IPS-15b (cell line): Measurements from ENCODE around the gene PDGFC.

Experiments used
- H3K27me3 ChIP-seq: one replicate; pipeline ENCODE4 v1.6.1; 2013; ENCODE audit warnings: low read length; ENCODE audit not compliant: control insufficient read depth, insufficient read depth
- H3K36me3 ChIP-seq: one replicate; pipeline ENCODE4 v1.6.1; 2013; ENCODE audit warnings: low read length; ENCODE audit not compliant: control insufficient read depth, insufficient read depth
- H3K4me1 ChIP-seq: one replicate; pipeline ENCODE4 v1.6.1; 2013; ENCODE audit warnings: mild to moderate bottlenecking, low read length; ENCODE audit not compliant: control insufficient read depth, insufficient read depth
- H3K4me3 ChIP-seq: one replicate; pipeline ENCODE4 v1.5.1; 2013; ENCODE audit warnings: low read depth, low read length
- H3K9ac ChIP-seq: one replicate; pipeline ENCODE4 v1.6.1; 2013; ENCODE audit warnings: low read depth, mild to moderate bottlenecking, low read length
- H3K9me3 ChIP-seq: one replicate; pipeline ENCODE4 v1.6.1; 2013; ENCODE audit warnings: mild to moderate bottlenecking, low read length; ENCODE audit not compliant: control insufficient read depth, insufficient read depth

Gene PDGFC

GRCh38 chr4:156773648-156774357, 197.8 kb downstream of the PDGFC start:
- no peaks in the 10 kb centered on the region for H3K27me3 ChIP-seq
- H3K9ac ChIP-seq: no peak overlapping the region
- no peaks in the 10 kb centered on the region for H3K9me3 ChIP-seq
- H3K4me1 ChIP-seq: peaks cover 19% of the 10 kb centered on the region
- no peaks in the 10 kb centered on the region for H3K36me3 ChIP-seq
- H3K4me3 ChIP-seq: no peak overlapping the region

GRCh38 chr4:156771171-156771837, 200.3 kb downstream of the PDGFC start:
- Histone ChIP-seq H3K4me3 (no peak overlapping the region), H3K27me3 (no peaks in the 10 kb centered on the region), H3K9ac (peak overlapping the region; percentile 58), H3K4me1 (peaks cover 19% of the 10 kb centered on the region), H3K9me3 (no peaks in the 10 kb centered on the region), H3K36me3 (no peaks in the 10 kb centered on the region)

GRCh38 chr4:156770140-156770539, 201.5 kb downstream of the PDGFC start:
- Histone ChIP-seq H3K9me3 (no peaks in the 10 kb centered on the region), H3K4me1 (peaks cover 19% of the 10 kb centered on the region), H3K4me3 (no peak overlapping the region), H3K9ac (no peak overlapping the region), H3K36me3 (no peaks in the 10 kb centered on the region), H3K27me3 (no peaks in the 10 kb centered on the region)

DNA sequence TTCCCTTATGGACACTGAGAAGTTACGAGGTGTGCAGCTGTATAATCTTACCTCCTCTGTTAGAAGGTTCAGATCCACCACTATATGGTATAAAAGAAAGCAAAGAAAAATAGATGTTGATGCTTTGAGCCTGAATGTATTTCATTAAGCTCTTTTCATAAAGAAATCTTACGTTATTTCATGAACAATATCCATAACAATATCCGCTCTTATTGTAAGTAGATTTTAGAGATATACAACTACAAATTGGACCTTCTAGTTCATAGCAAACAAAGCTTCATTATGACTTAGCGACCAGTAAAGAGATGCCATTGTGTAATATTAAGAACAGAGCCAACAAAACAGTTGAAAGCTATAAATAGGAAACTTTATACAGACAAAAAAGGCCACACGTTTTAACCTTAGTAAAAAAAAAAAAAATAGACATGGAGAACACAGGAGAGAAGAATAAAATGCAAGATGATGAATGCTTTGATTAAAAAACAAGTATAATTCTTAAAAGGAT, 203.6 kb downstream of the PDGFC start:
- H3K4me1 ChIP-seq: peaks cover 19% of the 10 kb centered on the region
- no peaks in the 10 kb centered on the region for H3K27me3 ChIP-seq
- no peak overlapping the region for H3K4me3 ChIP-seq
- H3K9me3 ChIP-seq: no peaks in the 10 kb centered on the region
- H3K9ac ChIP-seq: no peak overlapping the region
- no peaks in the 10 kb centered on the region for H3K36me3 ChIP-seq

- no peaks in the 10 kb centered on the region for H3K27me3 ChIP-seq
- peaks cover 16% of the 10 kb centered on the region for H3K4me1 ChIP-seq
- no peaks in the 10 kb centered on the region for H3K36me3 ChIP-seq
- H3K9ac ChIP-seq: no peak overlapping the region
- H3K4me3 ChIP-seq: no peak overlapping the region
- H3K9me3 ChIP-seq: no peaks in the 10 kb centered on the region
These were observed 204.8 kb downstream of the PDGFC start for GRCh38 chr4:156766846-156767245.

- Histone ChIP-seq H3K9me3 (no peaks in the 10 kb centered on the region), H3K4me3 (no peak overlapping the region), H3K36me3 (no peaks in the 10 kb centered on the region), H3K9ac (no peak overlapping the region), H3K27me3 (no peaks in the 10 kb centered on the region), H3K4me1 (peaks cover 6% of the 10 kb centered on the region)
These were observed 206.3 kb downstream of the PDGFC start for GRCh38 chr4:156765277-156765676.

- no peaks in the 10 kb centered on the region for H3K9me3 ChIP-seq
- H3K27me3 ChIP-seq: no peaks in the 10 kb centered on the region
- H3K4me1 ChIP-seq: peaks cover 2% of the 10 kb centered on the region
- no peaks in the 10 kb centered on the region for H3K36me3 ChIP-seq
- no peak overlapping the region for H3K9ac ChIP-seq
- no peak overlapping the region for H3K4me3 ChIP-seq
These were observed 206.8 kb downstream of the PDGFC start for GRCh38 chr4:156764846-156765245.

DNA sequence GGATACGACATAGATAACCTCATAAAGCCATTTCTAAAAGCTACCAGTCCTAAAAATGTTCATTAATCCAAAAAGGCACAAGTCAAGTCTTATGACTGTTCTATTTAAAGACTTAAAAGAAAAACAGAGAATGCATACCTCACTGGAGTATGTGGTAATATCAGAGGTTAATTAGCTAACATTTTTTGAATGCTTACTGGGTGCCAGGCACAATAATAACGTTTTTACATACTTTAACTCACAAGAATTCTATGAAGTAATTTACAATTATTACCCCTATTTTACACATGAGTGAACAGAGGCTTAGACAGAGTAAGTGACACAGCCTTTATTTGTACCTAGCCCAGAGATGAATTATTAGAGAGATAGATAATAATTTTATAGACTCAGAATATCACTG, 207.5 kb downstream of the PDGFC start:
- H3K36me3 ChIP-seq: no peaks in the 10 kb centered on the region
- H3K27me3 ChIP-seq: no peaks in the 10 kb centered on the region
- H3K4me1 ChIP-seq: no peaks in the 10 kb centered on the region
- H3K9ac ChIP-seq: no peak overlapping the region
- H3K4me3 ChIP-seq: no peak overlapping the region
- H3K9me3 ChIP-seq: no peaks in the 10 kb centered on the region

GRCh38 chr4:156763511-156763910, 208.1 kb downstream of the PDGFC start:
- Histone ChIP-seq H3K9ac (no peak overlapping the region), H3K36me3 (no peaks in the 10 kb centered on the region), H3K4me1 (no peaks in the 10 kb centered on the region), H3K4me3 (no peak overlapping the region), H3K27me3 (no peaks in the 10 kb centered on the region), H3K9me3 (no peaks in the 10 kb centered on the region)

DNA sequence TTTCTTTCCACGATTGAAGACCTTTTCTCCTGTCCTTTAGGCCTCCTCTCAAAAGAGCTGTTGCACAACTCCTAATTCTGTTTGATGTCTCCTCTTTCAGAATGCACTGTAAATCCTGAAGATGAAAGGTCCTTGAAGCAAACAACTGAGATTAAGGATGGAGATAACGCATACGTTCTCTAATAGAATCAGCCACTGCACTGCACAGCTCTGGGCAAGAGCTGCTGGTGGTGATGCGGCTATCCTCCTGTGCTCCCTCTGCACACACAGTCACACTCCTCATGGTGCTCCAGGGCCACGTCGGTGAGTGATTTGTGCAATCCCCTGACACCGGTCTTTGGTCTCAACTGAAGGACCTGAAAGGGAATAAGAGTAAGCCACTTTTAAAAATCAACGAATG, 208.7 kb downstream of the PDGFC start:
- Histone ChIP-seq H3K9me3 (no peaks in the 10 kb centered on the region), H3K4me1 (no peaks in the 10 kb centered on the region), H3K4me3 (no peak overlapping the region), H3K36me3 (no peaks in the 10 kb centered on the region), H3K9ac (no peak overlapping the region), H3K27me3 (no peaks in the 10 kb centered on the region)

DNA sequence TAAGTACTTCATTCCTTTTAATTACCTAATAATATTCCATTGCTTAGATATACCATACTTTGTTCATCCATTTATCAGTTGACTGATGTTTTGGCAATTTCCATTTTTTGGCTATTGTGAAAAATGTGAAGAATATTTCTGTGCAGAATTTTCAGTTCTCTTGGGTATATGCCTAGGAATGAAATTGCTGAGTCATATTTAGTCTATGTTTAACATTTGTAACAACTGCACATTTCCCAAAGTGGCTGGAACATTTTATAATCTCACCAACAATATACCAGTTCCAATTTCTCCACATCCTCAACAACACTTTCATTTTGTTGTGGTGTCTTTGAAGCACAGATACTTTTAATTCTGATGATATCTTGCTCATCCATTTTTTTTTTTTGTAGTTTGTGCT, 215.5 kb downstream of the PDGFC start:
- Histone ChIP-seq H3K36me3 (no peaks in the 10 kb centered on the region), H3K9ac (no peak overlapping the region), H3K4me1 (no peaks in the 10 kb centered on the region), H3K9me3 (no peaks in the 10 kb centered on the region), H3K27me3 (no peaks in the 10 kb centered on the region), H3K4me3 (no peak overlapping the region)
